ENCODE results near the gene MSL2.
"Not testable (repeated sequence)": the region's sequence is repeated elsewhere in the genome, so short reads cannot be mapped to it uniquely, and the experiment has no call there.

MSL2 gene

GRCh38 chr3:136141891-136142290 lies 54.2 kb downstream of the MSL2 start:
- H3K4me1 Mint-ChIP-seq = peaks cover 23% of the 10 kb centered on the region
- no peaks in the 10 kb centered on the region for H3K9me3 Mint-ChIP-seq
- H3K36me3 Mint-ChIP-seq (ENCODE audit: low read depth) = peaks cover 3% of the 10 kb centered on the region
- ATAC-seq = no peak
- no peak overlapping the region for H3K27ac Mint-ChIP-seq
- H3K27me3 Mint-ChIP-seq = no peaks in the 10 kb centered on the region
- H3K4me3 Mint-ChIP-seq = no peak overlapping the region
- DNase-seq = no peak

- no peak for DNase-seq
- Mint-ChIP-seq H3K4me1 (peaks cover 19% of the 10 kb centered on the region), H3K27me3 (no peaks in the 10 kb centered on the region), H3K9me3 (no peaks in the 10 kb centered on the region), H3K27ac (no peak overlapping the region), H3K36me3 (ENCODE audit: low read depth) (peaks cover 3% of the 10 kb centered on the region), H3K4me3 (no peak overlapping the region)
- peak; percentile 16 for ATAC-seq
Measured at GRCh38 chr3:136141291-136141785, 54.8 kb downstream of the MSL2 start.

- DNase-seq = no peak
- peaks cover 6% of the 10 kb centered on the region for H3K4me1 Mint-ChIP-seq
- no peak overlapping the region for H3K4me3 Mint-ChIP-seq
- no peaks in the 10 kb centered on the region for H3K9me3 Mint-ChIP-seq
- no peak overlapping the region for H3K27ac Mint-ChIP-seq
- H3K27me3 Mint-ChIP-seq = no peaks in the 10 kb centered on the region
- H3K36me3 Mint-ChIP-seq (ENCODE audit: low read depth) = no peaks in the 10 kb centered on the region
- no peak for ATAC-seq
Measured at GRCh38 chr3:136136454-136136853, 59.7 kb downstream of the MSL2 start.

GRCh38 chr3:136135039-136135802 lies 60.9 kb downstream of the MSL2 start:
- ATAC-seq (no peak), DNase-seq (no peak)
- no peaks in the 10 kb centered on the region for H3K36me3 Mint-ChIP-seq (ENCODE audit: low read depth)
- peaks cover 3% of the 10 kb centered on the region for H3K9me3 Mint-ChIP-seq
- no peak overlapping the region for H3K4me3 Mint-ChIP-seq
- H3K27ac Mint-ChIP-seq = no peak overlapping the region
- H3K4me1 Mint-ChIP-seq = peaks cover 2% of the 10 kb centered on the region
- no peaks in the 10 kb centered on the region for H3K27me3 Mint-ChIP-seq

GRCh38 chr3:136134091-136134490 lies 62.0 kb downstream of the MSL2 start:
- Mint-ChIP-seq H3K9me3 (peaks cover 3% of the 10 kb centered on the region), H3K4me3 (no peak overlapping the region), H3K4me1 (peaks cover 2% of the 10 kb centered on the region), H3K27ac (no peak overlapping the region), H3K36me3 (ENCODE audit: low read depth) (no peaks in the 10 kb centered on the region), H3K27me3 (no peaks in the 10 kb centered on the region)
- DNase-seq (no peak), ATAC-seq (no peak)

- not testable (repeated sequence) for H3K27ac Mint-ChIP-seq; H3K9me3 Mint-ChIP-seq; H3K4me1 Mint-ChIP-seq; DNase-seq; H3K27me3 Mint-ChIP-seq; H3K4me3 Mint-ChIP-seq; ATAC-seq; H3K36me3 Mint-ChIP-seq (ENCODE audit: low read depth)
Measured at GRCh38 chr3:136131647-136132046, 64.5 kb downstream of the MSL2 start.

GRCh38 chr3:136122006-136122405 lies 74.1 kb downstream of the MSL2 start:
- H3K9me3 Mint-ChIP-seq = peaks cover under 1% of the 10 kb centered on the region
- H3K36me3 Mint-ChIP-seq (ENCODE audit: low read depth) = no peaks in the 10 kb centered on the region
- no peak for DNase-seq
- H3K4me1 Mint-ChIP-seq = no peaks in the 10 kb centered on the region
- peaks cover under 1% of the 10 kb centered on the region for H3K27me3 Mint-ChIP-seq
- H3K27ac Mint-ChIP-seq = no peak overlapping the region
- H3K4me3 Mint-ChIP-seq = no peak overlapping the region
- peak; percentile 33 for ATAC-seq

GRCh38 chr3:136120373-136121348 lies 75.5 kb downstream of the MSL2 start:
- H3K27me3 Mint-ChIP-seq = peaks cover 3% of the 10 kb centered on the region
- H3K27ac Mint-ChIP-seq = no peak overlapping the region
- H3K4me1 Mint-ChIP-seq = no peaks in the 10 kb centered on the region
- H3K9me3 Mint-ChIP-seq = no peaks in the 10 kb centered on the region
- no peak overlapping the region for H3K4me3 Mint-ChIP-seq
- no peak for DNase-seq
- no peaks in the 10 kb centered on the region for H3K36me3 Mint-ChIP-seq (ENCODE audit: low read depth)
- no peak for ATAC-seq

GRCh38 chr3:136119783-136120182 lies 76.4 kb downstream of the MSL2 start:
- not testable (repeated sequence) for H3K36me3 Mint-ChIP-seq (ENCODE audit: low read depth); H3K4me1 Mint-ChIP-seq; DNase-seq; H3K9me3 Mint-ChIP-seq; H3K27ac Mint-ChIP-seq; ATAC-seq; H3K4me3 Mint-ChIP-seq; H3K27me3 Mint-ChIP-seq

- H3K27me3 Mint-ChIP-seq; H3K4me3 Mint-ChIP-seq; H3K4me1 Mint-ChIP-seq; H3K27ac Mint-ChIP-seq; H3K9me3 Mint-ChIP-seq; DNase-seq; H3K36me3 Mint-ChIP-seq (ENCODE audit: low read depth); ATAC-seq: not testable (repeated sequence)
Measured at GRCh38 chr3:136119332-136119731, 76.8 kb downstream of the MSL2 start.

- no peak overlapping the region for H3K4me3 Mint-ChIP-seq
Measured at GRCh38 chr3:136114421-136114820, 81.7 kb downstream of the MSL2 start.

GRCh38 chr3:136110481-136110880 lies 85.7 kb downstream of the MSL2 start:
- ATAC-seq (no peak), DNase-seq (no peak)
- Mint-ChIP-seq H3K36me3 (ENCODE audit: low read depth) (peaks cover 3% of the 10 kb centered on the region), H3K4me1 (peaks cover 16% of the 10 kb centered on the region), H3K4me3 (no peak overlapping the region), H3K9me3 (no peaks in the 10 kb centered on the region), H3K27me3 (no peaks in the 10 kb centered on the region), H3K27ac (no peak overlapping the region)

More at GRCh38 chr3:136114421-136114820, 81.7 kb downstream of the MSL2 start:
- peaks cover 3% of the 10 kb centered on the region for H3K36me3 Mint-ChIP-seq (ENCODE audit: low read depth)
- ATAC-seq (no peak), DNase-seq (no peak)
- no peaks in the 10 kb centered on the region for H3K9me3 Mint-ChIP-seq
- H3K27me3 Mint-ChIP-seq = peaks cover 3% of the 10 kb centered on the region
- no peak overlapping the region for H3K27ac Mint-ChIP-seq
- H3K4me1 Mint-ChIP-seq = peaks cover 7% of the 10 kb centered on the region

- DNase-seq (no peak), ATAC-seq (peak; percentile 61)
- no peak overlapping the region for H3K27ac Mint-ChIP-seq
- no peak overlapping the region for H3K4me3 Mint-ChIP-seq
- peaks cover 3% of the 10 kb centered on the region for H3K36me3 Mint-ChIP-seq (ENCODE audit: low read depth)
- H3K9me3 Mint-ChIP-seq = no peaks in the 10 kb centered on the region
- no peaks in the 10 kb centered on the region for H3K27me3 Mint-ChIP-seq
- H3K4me1 Mint-ChIP-seq = peaks cover 19% of the 10 kb centered on the region
Measured at GRCh38 chr3:136109499-136109898, 86.6 kb downstream of the MSL2 start.

GRCh38 chr3:136106101-136106500 lies 90.0 kb downstream of the MSL2 start:
- no peak for ATAC-seq
- Mint-ChIP-seq H3K36me3 (ENCODE audit: low read depth) (no peaks in the 10 kb centered on the region), H3K27ac (no peak overlapping the region), H3K4me1 (peaks cover 19% of the 10 kb centered on the region), H3K27me3 (no peaks in the 10 kb centered on the region), H3K9me3 (no peaks in the 10 kb centered on the region), H3K4me3 (no peak overlapping the region)
- DNase-seq = no peak

- no peaks in the 10 kb centered on the region for H3K27me3 Mint-ChIP-seq
- no peaks in the 10 kb centered on the region for H3K36me3 Mint-ChIP-seq (ENCODE audit: low read depth)
- DNase-seq (no peak), ATAC-seq (no peak)
- H3K27ac Mint-ChIP-seq = no peak overlapping the region
- H3K9me3 Mint-ChIP-seq = no peaks in the 10 kb centered on the region
- no peak overlapping the region for H3K4me3 Mint-ChIP-seq
- peaks cover 18% of the 10 kb centered on the region for H3K4me1 Mint-ChIP-seq
Measured at GRCh38 chr3:136105044-136105443, 91.1 kb downstream of the MSL2 start.
